ENCODE results near the gene ENDOV.

The ENDOV gene

DNA sequence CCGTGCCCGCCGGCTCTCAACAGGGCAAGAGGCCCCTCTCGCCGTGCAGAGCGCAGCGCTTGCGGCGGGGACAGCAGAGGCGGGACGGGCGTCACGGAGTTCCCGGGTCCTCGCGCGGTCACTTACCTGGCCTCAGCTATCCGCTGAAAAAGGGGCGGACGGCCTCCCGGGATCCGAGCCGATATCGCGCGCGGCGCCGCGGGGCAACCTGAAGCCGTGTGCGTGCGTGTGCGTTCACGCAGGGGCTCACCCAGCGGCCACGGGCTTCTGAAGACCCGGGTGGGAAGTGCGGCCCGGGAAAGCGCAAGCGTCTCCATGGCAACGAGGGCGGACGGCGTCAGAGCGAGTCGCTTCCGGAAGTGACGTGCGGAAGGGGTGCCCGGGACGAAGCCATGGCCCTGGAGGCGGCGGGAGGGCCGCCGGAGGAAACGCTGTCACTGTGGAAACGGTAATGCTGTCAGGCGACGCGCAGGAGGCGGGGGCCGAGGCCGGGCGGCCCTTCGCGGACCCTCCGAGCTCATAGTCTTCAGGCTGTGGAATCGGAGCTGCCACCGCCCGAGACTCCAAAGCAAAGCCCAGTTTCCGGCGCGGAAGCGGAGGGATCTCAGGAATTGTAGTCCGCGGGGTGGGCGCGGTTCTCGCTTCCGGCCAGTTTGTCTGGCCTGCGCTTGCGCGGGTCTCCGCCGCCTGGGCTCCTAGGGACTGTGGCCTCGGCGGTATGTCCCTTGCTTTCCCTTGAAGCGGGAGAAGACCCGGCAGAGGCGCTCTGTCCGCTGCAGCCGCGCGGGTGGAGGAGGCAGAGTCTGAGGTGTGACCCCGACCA is at the start of gene ENDOV:
Gene ENDOV (plus strand): TSS at position 365 of the 823 bp plus-strand sequence. CDS start 28 bp downstream, at position 393.
- DNase-seq (ENCODE audit: low read depth in 3 of 3, low spot score in 1 of 3), result peak; percentile 81 to 86 (median 83)

DNA sequence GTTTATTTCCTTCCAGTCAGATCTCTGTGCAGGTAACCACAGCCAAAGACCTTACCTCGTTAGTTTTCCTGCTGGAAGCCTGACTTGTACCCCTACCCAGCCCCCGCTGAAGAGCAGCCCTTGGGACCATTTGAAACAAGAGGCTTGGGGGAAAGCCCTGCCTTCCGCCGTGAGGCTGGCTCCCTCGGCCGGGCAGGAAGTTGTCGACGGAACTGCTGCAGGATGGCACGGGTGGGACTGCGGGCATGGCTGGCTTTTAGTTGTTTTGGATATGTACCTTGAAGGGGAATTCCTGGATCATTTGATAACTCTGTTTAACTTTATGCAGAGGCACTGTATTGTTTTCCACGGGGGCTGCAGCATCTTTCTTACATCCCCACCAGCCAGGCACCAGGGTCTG is 49.0 kb upstream of the ENDOV start:
- no peak for DNase-seq (ENCODE audit: low read depth in 3 of 3, low spot score in 1 of 3)

DNA sequence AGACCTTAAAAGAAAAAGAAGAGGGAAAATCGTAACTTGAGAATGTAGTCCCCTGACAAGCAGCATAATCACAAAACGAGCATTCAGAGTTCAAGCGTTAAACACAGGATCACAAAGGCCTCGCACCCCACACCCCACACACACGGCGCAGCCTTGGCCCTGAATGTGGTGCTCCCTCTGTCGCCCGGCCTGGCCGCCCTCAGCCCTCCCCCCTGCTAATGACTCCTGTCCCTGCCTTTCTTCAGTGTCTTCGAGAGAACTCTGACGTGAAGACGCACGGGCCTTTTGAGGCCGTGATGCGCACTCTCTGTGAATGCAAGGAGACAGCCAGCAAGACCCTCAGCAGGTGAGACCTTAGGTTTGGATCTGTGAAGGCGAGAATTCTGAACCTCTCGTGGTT is 47.5 kb upstream of the ENDOV start:
- DNase-seq (ENCODE audit: low read depth in 3 of 3, low spot score in 1 of 3), result no peak

- DNase-seq (ENCODE audit: low read depth in 3 of 3, low spot score in 1 of 3), result no peak
Measured at GRCh38 chr17:80371196-80371595, 43.8 kb upstream of the ENDOV start.

DNA sequence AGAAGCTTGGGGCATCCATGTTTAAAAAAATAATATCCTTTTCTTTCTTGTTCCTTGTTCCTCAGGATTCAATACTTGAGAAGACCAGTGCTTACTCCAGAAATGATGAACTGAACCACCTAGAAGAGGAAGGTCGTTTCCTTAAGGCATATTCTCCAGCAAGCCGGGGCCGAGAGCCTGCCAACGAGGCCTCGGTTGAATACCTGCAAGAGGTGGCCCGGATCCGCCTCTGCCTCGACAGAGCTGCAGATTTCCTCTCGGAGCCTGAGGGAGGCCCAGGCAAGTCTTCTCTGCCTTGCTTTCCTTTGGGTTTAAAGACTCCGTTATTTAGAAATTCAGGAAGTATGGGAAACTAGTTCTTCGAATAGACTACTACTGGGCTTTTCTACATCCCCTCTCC is 42.5 kb upstream of the ENDOV start:
- DNase-seq (ENCODE audit: low read depth in 3 of 3, low spot score in 1 of 3), result no peak

GRCh38 chr17:80372922-80373570 is 41.9 kb upstream of the ENDOV start:
- no peak for DNase-seq (ENCODE audit: low read depth in 3 of 3, low spot score in 1 of 3)

DNA sequence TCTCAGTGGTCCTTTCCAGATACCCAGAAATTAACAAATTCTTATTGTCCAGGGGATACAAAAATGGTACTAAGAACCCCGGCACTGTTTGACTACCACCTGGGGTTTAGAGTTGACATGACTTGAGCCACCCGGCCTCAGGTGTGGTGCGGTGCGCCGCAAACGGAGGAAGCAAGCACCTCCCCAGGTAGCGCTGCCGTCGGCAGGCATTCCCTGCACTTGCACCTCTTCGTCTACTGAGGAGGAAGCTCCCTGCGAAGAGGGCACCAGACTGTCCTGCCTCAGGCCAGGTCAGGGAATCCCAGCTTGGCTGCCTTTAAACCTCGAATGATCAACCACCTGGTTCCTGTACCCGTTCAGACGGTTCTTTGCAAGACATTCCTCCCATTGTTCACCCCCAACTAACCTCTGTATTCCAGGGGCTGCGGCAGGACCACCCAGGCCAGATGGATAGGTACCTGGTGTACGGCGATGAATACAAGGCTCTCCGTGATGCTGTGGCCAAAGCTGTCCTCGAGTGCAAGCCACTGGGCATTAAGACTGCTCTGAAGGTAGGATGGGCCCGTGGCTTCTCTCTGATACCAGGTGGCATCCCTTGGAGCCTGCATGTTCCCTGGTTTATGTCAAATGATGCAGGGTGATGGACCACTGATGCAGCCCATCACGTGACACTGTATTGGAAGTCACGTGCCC is 40.8 kb upstream of the ENDOV start:
- DNase-seq (ENCODE audit: low read depth in 3 of 3, low spot score in 1 of 3), result no peak

GRCh38 chr17:80374732-80375585 is 40.0 kb upstream of the ENDOV start:
- DNase-seq (ENCODE audit: low read depth in 3 of 3, low spot score in 1 of 3), result no peak

DNA sequence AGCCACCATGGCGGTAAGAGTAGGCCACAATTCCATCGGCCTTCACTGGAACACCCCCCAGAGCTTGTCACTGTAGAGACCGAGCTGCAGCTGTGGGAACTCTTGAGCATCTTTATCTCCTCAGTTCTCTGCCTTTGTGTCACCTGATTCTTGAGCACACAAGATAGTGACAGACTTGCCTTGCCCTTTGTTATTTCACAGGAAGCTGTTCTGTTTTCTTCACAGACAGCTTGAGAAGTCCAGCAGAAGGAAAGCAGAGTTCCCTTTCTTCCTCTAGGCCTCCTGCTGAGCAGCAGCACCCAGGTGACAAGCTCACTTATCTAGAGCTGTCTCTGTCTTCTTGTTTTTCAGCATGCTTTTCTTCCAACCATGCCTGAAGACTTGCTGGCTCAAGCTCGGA is 38.4 kb upstream of the ENDOV start:
- DNase-seq (ENCODE audit: low read depth in 3 of 3, low spot score in 1 of 3), result no peak

DNA sequence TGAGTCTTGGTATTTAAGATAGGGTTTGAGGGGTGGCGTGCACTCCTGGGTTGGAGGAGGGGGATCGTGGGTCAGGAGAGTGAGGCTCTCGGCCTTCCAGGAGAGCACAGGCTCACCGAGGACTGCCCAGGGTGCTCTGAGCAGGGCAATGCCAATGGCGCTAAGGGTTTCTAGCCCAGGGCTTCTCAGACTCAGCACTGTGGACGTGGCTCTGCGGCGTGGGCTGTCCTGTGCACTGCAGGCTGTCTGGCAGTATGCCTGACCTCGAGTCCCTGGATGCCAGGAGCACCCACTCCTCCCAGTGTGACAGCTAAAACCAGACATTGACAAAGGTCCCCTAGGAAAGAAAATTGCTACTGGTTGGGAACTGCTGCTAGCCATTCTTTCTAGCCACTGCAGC is 37.2 kb upstream of the ENDOV start:
- no peak for DNase-seq (ENCODE audit: low read depth in 3 of 3, low spot score in 1 of 3)

- no peak for DNase-seq (ENCODE audit: low read depth in 3 of 3, low spot score in 1 of 3)
Measured at GRCh38 chr17:80379348-80379747, 35.6 kb upstream of the ENDOV start.

DNA sequence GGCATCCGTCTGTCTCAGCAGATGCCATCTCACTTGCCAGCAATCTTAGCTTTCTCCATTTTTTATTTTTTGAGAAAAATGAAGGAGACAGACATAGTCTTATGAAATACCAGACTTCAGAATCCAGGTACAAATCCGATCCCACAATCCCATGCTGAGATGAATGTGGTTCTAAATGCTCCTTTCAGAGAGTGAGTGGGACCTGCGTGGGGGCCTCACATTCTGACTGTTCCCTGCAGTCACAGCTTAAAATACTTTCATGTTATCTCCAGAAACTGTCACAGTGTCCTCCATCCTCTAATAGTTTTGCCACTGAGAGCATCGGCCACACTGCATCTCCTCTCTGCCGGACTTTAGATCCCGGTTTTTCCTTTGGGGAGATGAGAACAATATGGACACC is 34.9 kb upstream of the ENDOV start:
- no peak for DNase-seq (ENCODE audit: low read depth in 3 of 3, low spot score in 1 of 3)

DNA sequence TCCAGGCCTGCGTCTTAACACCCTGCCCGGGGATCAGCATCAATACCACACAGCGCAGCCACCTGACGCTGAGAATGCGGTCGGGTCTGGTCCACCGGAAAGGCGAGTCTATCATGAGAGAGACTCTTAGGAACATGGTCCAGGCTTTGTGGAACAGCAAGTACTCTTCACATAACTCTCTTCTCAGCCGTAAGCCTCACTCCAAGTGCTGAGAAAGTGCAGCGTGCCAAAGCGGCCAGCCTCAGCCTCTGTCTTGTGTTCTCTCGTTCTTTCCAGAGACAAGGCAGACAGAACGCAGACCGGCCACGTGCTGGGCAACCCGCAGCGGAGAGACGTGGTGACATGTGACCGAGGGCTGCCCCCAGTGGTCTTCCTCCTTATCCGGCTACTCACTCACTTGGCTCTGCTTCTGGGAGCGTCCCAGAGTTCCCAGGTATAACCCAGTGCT is 34.4 kb upstream of the ENDOV start:
- DNase-seq (ENCODE audit: low read depth in 3 of 3, low spot score in 1 of 3), result no peak

DNA sequence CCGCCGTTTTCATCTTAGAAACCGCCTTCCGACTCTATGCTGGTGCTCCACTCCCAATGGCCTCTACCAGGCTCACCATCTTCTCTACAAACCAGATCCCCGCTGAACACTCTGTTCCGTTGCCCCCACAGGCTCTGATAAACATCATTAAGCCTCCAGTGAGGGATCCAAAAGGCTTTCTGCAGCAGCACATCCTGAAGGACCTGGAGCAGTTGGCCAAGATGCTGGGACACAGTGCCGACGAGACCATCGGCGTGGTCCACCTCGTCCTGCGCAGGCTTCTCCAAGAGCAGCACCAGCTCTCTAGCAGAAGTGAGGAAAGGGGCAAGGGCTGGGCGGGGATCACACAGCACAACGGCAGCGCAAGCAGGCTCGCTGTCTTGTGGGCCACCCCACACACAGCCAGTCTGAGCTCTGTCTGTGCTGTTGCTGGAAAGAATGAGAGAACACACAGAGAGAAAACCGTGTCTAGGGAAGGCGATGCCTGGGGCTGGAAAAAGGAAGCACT is 33.5 kb upstream of the ENDOV start:
- no peak for DNase-seq (ENCODE audit: low read depth in 3 of 3, low spot score in 1 of 3)

DNA sequence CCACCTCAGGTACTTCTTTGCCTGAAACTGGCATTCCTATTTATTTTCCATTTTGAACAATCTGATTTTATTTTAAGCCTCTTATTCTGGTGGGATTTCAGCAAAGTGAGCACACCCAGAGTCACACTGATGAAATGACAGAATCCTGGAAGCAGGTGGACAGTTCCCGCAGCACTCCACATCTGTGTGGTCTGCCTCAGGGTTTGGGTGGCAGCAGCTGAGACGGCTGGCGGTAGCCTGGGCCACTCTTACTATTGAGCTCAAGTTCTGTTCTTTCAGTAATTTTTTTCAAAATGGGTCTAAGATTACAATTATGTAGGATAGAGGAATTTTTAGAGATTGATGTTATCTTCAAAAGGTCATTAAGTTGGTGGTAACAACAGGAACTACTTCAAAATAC is 32.5 kb upstream of the ENDOV start:
- no peak for DNase-seq (ENCODE audit: low read depth in 3 of 3, low spot score in 1 of 3)

GRCh38 chr17:80382956-80383355 is 32.0 kb upstream of the ENDOV start:
- no peak for DNase-seq (ENCODE audit: low read depth in 3 of 3, low spot score in 1 of 3)

DNA sequence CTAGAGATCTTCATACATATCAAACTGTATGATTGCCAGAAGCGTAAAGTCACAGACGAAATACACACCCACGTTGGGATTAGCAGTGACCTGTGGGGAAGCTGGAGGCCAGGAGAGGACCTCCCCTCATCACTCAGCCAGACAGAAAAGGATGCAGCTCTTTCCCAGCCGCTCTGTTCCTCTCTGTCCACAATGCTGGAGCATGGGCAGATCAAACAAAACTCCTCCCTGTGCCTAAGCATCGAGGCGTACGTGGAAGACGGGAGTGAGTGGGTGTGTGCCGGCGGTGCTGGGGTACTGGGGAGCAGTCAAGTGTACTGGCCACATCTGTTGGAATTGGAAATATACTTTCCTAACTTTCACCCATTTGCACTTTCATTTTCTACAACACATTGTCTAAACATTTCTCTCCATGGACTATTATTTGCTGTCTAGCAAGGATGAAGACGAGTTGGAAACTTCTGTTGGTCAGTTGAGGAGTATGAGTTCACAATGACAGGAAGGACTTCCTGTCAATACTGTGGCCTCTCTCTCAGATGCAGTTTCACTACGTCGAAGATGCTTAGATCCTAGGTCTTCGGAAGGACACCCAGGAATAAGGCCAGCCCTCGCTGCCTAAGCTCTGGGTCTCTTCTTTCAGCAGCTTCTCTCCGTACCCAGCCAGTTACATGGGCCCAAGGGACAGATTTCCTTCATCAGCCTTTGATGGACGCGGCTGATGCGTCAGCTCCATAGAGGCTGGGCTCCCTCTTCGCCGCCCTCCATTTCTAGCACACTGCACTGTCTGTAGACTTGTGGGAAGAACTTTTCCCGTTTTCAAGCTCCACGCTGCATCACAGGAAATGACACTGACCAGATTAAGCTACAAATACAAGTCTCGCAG is 30.6 kb upstream of the ENDOV start:
- no peak for DNase-seq (ENCODE audit: low read depth in 3 of 3, low spot score in 1 of 3)

DNA sequence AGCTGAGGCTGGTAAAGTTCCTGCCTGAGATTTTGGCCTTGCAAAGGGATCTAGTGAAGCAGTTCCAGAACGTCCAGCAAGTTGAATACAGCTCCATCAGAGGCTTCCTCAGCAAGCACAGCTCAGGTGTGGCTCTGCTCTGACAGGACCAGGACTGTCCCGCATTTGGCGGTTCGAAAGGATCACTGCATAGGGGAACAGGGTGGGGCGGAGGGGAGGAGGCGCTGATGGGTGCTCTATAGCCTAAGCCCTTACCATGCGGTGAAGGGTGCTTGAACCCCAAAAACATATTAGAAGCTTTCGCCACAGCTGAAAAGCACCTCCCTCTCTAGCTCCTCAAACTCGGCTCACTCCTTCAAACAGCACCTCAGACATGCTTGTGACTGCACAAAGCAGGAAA is 29.9 kb upstream of the ENDOV start:
- no peak for DNase-seq (ENCODE audit: low read depth in 3 of 3, low spot score in 1 of 3)

DNA sequence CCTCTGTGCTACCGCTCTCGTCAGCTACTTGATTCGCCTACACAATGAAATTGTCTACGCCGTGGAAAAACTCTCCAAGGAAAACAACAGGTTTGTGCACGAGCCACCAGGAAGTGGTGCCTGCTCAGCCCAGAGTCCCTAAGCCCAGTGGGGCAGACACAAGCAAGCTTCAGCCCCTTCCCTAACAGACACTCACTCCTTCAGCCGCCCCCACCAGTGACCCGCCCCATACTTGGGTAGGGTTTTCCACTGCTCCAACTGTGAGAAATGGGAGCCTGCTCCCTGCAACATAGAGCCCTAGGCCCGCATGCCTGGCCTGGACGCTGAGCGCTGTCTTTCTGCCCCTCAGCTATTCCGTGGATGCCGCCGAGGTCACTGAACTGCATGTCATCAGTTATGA is 28.6 kb upstream of the ENDOV start:
- DNase-seq (ENCODE audit: low read depth in 3 of 3, low spot score in 1 of 3), result no peak

- DNase-seq (ENCODE audit: low read depth in 3 of 3, low spot score in 1 of 3), result no peak
Measured at GRCh38 chr17:80387071-80387470, 27.9 kb upstream of the ENDOV start.
